NCI-H1930 (cell line): ENCODE data around the gene MCOLN1.
"Not testable (repeated sequence)": the region's sequence is repeated elsewhere in the genome, so short reads cannot be mapped to it uniquely, and the experiment has no call there.

ENCODE experiments used
- DNase-seq, 2 experiments: peaks; one replicate each; lab custom pipeline; 2025; lab: John Stamatoyannopoulos, UW

Gene MCOLN1

DNA sequence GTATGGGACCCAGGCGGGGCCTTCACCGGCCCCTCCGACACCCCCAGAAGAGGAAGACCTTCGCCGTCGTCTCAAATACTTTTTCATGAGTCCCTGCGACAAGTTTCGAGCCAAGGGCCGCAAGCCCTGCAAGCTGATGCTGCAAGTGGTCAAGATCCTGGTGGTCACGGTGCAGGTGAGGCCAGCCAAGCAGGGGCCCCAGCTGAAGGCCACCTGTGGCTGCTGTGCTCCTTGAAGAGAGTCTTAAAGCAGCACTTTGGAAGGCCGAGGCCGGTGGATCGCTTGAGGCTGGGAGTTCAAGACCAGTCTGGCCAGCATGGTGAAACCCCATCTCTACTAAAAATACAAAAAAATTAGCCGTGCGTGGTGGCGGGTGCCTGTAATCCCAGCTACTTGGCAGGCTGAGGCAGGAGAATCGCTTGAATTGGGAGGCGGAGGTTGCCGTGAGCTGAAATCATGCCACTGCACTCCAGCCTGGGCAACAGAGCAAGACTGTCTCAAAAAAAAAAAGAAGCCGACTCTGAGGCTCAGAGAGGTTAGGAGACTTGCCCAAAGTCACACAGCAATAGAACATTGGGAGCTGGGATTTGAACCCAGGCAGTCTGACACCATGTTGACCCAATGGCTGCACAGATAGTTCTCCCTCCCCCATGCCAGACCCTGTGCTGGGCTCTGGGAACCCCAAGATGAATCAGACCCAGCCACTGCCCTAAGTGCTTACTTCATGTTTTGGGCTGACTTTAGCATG lies 2.7 kb downstream of the MCOLN1 start:
- DNase-seq, result no peak

DNA sequence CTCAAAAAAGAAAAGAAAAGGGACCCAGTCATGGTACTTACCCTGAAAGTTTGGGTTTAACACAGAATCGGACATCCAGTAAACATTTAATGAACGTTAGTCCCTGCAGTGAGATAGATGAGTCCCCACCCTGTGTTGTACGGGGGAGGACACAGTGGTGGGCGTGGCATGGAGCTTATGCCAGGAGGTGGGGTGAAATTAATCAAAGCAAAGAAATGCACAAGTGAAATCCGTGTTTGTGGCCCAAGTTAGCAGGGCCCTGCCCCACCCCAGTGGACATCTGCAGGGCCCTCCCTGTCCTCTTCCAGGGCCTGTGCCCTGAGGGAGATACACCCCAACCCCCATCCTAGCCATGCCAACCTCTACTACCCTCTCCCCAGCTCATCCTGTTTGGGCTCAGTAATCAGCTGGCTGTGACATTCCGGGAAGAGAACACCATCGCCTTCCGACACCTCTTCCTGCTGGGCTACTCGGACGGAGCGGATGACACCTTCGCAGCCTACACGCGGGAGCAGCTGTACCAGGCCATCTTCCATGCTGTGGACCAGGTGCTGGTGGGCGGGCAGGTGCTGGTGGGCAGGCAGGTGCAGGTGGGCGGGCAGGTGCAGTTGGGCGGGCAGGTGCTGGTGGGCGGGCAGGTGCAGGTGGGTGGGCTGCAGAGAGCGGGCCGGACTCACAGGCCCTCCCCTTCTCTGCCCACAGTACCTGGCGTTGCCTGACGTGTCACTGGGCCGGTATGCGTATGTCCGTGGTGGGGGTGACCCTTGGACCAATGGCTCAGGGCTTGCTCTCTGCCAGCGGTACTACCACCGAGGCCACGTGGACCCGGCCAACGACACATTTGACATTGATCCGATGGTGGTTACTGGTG lies 3.9 kb downstream of the MCOLN1 start:
- no peak for DNase-seq

DNA sequence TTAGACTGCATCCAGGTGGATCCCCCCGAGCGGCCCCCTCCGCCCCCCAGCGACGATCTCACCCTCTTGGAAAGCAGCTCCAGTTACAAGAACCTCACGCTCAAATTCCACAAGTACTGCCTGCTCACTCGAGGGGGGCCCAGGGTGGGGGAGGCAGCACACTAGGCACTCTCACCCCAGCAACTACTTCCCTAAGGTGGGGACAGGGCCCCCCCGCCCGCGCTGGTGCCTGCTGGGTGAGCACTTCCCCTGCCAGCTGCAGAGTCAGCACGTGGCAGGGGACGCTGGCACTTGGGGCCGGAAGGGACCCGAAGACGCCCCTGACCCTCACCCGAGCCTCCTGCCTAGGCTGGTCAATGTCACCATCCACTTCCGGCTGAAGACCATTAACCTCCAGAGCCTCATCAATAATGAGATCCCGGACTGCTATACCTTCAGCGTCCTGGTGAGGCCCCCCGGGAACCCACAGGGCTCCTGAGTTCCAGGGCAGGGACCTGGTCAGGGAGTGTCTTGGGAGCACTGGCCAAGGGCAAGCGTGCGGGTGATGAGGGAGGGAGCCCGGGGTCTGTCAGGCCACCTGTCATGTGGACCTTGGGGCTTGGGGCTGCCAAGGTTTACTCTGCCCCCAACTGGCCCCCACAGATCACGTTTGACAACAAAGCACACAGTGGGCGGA lies 5.2 kb downstream of the MCOLN1 start:
- no peak for DNase-seq

DNA sequence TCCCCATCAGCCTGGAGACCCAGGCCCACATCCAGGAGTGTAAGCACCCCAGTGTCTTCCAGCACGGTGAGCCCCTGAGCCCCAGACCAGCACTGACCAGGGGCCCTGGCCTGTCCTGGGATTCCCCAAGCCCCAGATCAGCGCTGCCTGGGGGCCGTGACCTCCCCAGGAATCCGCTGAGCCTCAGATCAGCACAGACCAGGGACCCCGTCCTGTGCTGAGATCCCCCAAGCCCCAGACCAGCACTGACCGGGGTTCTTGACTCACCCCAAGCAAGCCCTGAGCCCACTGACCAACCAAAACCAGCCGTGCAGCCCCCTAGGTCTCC lies 5.7 kb downstream of the MCOLN1 start:
- no peak for DNase-seq

DNA sequence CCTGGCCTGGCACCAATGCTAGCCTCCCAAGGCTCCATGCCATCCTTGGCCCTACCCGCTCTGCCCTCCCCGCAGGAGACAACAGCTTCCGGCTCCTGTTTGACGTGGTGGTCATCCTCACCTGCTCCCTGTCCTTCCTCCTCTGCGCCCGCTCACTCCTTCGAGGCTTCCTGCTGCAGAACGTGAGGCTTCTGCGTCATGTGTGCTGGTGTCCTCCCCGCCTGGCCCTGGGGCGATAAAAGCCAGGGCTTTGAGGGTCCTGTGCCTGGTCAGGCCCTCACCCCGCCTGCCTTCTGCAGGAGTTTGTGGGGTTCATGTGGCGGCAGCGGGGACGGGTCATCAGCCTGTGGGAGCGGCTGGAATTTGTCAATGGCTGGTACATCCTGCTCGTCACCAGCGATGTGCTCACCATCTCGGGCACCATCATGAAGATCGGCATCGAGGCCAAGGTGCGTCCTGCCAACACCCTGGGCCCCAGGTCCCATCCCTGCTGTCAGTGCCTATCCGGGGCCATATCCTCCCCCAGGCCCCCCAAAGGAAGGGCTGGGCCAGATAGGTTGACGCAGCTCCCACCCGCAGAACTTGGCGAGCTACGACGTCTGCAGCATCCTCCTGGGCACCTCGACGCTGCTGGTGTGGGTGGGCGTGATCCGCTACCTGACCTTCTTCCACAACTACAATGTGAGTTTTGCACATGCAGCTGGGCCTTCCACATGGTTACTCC lies 6.3 kb downstream of the MCOLN1 start:
- no peak for DNase-seq

DNA sequence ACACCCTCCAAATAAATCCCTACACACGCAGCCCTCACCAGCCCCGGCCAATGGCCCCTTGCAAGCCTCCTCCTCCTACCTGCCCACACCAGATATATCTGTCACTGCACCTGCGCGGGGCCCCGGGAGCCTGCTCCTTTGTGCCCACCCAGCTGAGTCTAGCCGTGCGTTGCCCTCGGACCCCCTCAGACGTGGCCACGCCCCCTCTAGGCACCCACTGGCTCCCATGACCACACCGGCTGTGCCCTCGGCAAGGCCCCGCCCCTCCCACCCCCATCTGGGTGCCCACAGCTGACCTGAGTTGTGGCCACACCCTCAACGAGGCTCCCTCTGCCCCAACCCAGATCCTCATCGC lies 6.8 kb downstream of the MCOLN1 start:
- no peak for DNase-seq

DNA sequence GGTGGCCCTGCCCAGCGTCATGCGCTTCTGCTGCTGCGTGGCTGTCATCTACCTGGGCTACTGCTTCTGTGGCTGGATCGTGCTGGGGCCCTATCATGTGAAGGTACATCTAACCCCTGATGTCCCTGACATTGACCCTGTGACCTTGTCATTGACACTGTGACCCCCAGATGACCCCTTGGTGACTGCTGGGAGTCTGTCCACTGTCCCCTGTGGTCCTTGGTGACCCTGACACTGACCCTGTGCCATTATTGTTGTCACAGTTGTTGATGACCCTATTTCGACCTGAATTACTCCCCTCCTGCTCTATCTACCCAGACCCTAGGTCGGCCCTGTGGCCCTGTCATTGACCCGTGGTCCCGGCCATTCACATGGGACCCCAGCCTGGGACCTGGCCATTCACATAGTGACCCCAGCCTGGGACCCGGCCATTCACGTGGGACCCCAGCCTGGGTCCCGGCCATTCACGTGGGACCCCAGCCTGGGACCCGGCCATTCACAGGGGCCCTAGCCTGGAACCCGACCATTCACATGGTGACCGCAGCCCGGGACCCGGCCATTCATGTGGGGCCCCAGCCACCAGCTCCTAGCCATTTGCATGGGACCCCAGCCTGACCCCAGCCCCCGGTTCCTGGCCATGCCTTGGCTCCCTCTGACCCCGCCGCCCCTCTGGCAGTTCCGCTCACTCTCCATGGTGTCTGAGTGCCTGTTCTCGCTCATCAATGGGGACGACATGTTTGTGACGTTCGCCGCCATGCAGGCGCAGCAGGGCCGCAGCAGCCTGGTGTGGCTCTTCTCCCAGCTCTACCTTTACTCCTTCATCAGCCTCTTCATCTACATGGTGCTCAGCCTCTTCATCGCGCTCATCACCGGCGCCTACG lies 7.4 kb downstream of the MCOLN1 start:
- DNase-seq, result no peak

DNA sequence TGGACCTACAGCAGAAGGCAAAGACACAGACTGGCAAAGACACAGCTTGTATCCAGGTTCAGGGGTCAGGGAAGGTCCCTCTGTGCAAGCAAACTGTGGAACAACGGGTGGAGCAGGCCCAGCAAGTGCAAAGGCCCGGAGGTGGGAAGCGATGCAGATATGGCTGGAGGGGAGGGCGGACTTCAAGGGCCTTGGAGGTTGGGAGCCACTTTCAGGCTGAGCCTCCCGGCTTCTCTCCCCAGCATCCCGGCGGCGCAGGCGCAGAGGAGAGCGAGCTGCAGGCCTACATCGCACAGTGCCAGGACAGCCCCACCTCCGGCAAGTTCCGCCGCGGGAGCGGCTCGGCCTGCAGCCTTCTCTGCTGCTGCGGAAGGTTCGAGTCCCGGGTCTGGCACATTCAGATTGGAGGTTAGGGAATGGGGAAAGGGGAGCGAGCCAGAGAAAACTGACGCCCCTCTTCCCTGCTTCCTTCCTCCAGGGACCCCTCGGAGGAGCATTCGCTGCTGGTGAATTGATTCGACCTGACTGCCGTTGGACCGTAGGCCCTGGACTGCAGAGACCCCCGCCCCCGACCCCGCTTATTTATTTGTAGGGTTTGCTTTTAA lies 11.0 kb downstream of the MCOLN1 start:
- no peak for DNase-seq

DNA sequence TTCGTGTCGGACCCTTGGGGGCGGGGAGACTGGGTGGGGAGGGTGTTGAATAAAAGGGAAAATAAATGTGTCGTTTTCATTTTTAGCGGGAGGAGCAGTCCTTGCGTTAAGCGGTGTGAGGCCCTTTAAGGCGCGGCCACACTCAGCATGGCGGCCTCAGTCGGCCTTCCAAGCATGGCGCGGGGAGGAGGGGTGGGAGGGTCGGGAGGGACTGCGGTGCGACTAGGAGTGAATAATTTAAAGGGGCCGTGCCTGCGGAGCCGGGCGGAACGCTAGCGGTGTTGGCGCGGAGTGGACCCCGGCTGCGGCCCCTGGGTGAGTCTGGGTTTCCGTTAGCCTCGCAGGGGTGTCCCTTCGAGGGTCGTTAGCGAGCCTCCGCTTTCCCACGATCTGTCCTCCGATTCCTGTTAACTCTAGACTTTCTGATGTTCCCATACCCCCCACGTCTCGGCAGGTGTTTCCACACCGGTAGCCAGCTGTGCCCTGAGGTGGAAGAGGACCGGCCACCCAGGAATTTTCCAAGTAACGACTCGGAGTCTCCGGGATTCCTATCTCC lies 11.6 kb downstream of the MCOLN1 start:
- peak; percentile 60 to 70 for DNase-seq

DNA sequence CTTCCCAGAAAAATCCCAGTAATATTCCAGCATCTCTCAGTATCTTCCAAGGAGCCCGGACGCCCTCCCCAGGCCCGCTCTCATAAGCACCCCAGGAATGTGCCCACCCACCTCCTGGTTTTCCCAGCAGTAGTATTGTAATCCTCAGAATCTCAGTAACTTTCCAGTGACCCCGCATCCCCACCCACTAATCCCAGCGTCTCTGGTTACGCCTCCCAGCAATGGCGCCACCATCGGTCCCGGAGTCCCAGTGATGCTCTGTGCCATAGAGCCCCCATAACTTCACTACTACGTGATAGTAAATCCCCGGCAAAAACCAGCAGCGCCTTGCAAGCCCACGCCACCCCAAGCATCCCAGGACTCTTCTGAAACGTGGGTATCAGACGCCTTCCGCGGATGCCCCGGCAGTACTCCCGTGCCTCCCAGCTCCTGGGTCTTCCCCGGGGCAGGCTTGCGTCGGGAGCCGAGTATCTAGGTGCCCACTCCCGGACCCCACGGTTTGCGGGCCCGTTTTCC lies 12.2 kb downstream of the MCOLN1 start:
- DNase-seq, result peak; percentile 12 to 55

DNA sequence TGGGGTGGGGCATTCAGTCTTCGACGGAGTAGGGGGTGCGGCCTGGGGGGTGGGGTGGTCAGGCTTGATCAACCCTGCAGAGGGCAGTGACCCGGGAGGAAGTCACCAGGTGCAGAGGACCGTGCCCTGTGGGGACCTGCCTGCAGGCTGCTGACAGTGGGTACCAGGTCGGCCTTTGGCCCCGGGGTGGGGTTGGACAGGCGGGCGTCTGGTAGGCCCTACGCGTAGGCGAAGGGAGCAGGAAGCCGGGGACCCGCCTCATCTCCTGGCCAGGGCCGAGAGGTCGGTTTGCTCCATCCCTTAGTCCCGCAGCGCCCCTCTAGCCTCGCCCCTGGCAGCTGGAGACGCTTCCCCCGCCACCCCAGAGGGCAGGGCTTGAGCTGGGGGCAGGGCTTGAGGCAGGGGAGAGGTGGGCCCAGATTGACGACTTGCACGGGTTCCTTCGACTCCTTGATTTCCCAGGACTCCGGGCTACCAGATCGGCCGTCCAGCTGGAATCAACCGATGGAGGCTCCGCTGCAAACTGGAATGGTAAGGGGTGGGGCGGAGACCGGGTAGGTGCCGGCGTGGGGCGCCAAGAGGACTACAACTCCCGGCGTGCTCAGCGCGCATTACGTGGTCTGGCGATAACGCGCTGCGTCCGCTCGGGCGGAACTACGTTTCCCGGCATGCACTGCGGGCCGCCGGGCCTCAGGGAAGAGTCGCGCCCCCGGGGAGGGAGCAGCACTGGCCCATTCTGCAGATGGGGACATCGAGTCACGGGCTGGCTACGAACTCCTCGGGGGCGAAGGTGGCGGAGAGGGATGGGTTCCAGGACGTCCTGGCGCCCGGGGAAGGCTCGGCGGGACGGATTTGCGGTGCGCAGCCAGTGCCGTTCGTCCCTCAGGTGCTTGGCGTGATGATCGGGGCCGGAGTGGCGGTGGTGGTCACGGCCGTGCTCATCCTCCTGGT lies 12.9 kb downstream of the MCOLN1 start, which contains the start of gene PNPLA6:
TSS of gene PNPLA6 (plus strand) at position 671 of the 951 bp plus-strand sequence. CDS start at position 743, 72 bp downstream.
- DNase-seq, result peak; percentile 73 to 83

DNA sequence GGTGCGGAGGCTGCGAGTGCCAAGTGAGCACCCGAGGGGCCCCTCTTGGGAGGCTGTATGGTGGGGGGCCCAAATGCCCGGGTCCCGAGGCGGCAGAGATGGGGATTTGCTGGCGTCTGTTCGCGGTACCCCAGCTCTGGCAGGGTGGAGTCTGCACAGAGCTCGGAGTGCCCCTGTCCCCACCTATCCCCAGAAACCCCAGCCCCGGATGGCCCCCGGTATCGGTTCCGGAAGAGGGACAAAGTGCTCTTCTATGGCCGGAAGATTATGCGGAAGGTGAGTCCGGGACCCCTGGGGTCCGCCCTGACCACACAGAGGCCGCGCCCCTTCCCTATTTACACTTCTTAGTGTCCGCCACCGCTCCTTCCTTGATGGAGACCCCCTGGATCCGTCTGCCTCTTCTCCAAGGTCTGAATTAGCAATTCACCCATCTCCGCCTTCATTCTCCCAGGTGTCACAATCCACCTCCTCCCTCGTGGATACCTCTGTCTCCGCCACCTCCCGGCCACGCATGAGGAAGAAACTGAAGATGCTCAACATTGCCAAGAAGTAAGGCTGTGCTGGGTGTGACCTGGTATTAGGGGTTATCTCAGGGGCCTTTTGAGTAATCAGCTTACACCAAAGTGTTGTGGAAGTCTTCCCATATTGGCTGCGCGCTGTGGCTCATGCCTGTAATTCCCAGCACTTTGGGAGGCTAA lies 13.7 kb downstream of the MCOLN1 start:
- no peak for DNase-seq

DNA sequence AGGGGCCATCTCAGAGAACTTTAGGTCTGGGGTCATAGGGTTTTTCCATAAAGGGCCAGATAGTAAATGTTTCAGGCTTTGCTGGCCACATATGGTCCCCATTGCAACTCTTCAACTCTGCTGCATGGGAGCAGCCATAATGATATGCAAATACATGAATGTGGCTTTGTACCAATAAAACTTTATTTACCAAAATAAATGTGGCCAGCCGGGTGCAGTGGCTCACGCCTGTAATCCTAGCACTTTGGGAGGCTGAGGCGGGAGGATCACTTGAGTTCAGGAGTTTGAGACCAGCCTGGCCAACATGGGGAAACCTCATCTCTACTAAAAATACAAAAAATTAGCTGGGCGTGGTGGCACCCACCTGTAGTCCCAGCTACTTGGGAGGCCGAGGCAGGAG lies 16.6 kb downstream of the MCOLN1 start:
- not testable (repeated sequence) for DNase-seq

DNA sequence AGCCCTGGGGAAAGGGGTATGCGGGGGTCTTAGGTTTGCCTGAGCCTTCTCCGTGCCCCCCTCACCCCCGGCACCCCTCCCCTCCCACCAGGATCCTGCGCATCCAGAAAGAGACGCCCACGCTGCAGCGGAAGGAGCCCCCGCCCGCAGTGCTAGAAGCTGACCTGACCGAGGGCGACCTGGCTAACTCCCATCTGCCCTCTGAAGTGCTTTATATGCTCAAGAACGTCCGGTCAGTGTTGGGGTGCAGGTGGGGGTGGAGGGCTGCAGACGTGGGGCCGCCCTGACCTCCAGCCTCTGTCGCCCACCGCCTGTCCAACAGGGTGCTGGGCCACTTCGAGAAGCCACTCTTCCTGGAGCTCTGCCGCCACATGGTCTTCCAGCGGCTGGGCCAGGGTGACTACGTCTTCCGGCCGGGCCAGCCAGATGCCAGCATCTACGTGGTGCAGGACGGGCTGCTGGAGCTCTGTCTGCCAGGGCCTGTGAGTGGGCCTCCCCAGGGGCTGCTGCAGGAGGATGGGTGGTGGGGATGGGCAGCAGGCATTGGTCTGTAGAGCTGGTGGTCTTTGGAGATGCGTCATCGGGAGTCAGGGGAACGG lies 17.5 kb downstream of the MCOLN1 start:
- DNase-seq, result no peak

DNA sequence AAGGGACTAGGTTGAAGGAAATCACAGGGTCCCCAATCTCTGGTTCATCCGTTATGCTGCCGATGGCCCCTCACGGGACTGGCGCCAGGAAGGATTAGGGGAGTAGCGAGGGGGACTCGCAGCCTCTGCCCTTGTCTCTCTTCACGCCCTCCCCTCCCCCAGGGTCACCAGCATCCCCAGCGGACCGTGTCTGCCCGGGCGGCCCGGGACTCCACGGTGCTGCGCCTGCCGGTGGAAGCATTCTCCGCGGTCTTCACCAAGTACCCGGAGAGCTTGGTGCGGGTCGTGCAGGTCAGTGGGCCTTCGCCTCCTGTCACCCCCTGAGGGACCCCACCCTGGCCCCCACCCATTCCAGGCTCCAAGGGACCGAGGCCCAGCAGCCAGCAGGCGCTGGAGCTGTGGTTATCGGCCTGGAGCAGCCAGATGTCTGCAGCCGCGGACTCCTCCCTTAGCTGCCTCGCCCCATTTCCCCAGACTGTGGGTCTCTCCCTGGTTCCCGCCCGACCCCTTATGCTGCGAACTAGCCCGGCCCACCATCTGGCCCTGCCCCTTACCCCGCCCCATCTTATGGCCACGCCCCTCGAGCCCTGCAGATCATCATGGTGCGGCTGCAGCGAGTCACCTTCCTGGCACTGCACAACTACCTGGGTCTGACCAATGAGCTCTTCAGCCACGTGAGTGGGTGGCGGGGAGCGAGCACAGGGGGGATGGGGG lies 18.5 kb downstream of the MCOLN1 start:
- DNase-seq, result no peak

DNA sequence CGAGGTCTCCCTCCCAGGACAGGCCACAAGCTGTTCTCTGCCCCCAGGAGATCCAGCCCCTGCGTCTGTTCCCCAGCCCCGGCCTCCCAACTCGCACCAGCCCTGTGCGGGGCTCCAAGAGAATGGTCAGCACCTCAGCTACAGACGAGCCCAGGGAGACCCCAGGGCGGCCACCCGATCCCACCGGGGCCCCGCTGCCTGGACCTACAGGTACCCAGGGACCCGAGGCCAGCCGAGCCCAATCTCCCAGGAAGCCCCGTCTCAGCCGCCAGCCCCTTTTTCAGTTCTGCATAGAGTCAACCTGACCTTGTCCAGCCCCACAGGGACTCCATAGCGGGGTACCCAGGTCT lies 19.0 kb downstream of the MCOLN1 start:
- DNase-seq, result no peak

DNA sequence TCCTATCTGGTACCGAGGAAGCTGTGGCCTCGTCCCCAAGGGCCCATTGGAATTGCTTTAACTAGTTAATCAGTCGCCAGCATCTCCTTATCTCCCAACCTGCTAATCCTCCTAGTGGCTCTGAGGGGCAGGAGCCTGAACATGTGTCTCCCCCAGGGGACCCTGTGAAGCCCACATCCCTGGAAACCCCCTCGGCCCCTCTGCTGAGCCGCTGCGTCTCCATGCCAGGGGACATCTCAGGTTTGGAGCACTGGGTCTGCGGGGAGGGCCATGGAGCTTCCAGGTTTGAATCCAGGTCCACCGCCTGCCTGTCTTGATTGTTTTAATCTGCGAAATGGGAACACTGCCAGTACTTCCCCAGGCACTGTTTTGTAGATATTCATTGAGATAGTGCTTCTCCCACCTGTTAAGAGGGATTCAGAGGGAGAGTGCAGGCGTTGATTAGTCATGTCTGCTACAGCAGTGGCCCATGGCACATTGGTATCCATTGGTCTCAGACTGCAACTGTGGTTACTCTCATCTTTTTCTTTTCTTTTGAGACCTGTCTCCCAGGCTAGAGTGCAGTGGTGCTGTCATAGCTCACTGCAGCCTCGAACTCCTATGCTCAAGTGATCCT lies 19.5 kb downstream of the MCOLN1 start:
- DNase-seq, result no peak
